ENCODE data around the gene NAA60. TPM values are rescaled to one million over a fixed set of nuclear protein-coding genes. Genes with fewer than 3 reads are reported as not detected.

NAA60 gene
- total RNA-seq, 2 donors from 2014 or later = 25.2 to 40.6 TPM

DNA sequence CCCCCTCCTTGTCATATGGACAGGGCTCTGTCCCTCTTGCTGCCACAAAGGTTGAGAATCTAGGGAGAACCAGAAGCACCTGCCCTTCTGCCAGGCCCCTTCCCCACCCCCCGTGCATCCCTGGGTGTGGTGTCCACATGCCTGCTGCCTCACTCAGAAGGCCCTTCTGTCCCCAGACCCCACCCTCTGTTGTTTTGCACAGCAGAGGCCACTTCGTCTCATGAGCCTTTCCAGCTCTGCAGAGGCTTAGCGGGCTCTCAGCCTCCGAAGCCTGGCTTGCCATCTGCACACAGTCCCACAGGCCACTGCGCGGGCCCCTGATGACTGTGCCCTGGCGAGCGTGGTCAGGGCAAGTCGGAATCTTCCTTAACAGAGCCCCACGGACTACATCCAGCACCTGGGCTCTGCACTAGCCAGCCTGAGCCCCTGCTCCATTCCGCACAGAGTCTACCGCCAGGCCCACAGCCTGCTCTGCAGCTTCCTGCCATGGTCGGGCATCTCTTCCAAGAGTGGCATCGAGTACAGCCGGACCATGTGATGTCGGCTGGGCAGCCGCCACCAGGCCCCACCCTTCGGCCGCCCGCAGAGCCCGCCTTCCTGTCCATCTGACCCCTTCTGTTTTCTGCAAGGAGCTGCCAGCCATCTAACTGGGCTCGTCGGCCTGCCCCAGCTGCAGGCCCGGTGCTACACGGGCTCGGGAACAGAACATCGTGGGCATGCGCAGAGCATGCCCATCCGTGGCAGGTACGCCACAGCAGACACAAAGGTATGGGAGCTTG lies 41.0 kb downstream of the NAA60 start:
- no peaks in the 10 kb centered on the region for H3K27me3 ChIP-seq (replicated peaks; ENCODE audit: insufficient read depth)
- H3K9me3 ChIP-seq = no peaks in the 10 kb centered on the region
- no peaks in the 10 kb centered on the region for H3K4me1 ChIP-seq (ENCODE audit: control insufficient read depth in 1 of 2, low read depth in 2 of 2)
- TF ChIP-seq, protein P1, sequence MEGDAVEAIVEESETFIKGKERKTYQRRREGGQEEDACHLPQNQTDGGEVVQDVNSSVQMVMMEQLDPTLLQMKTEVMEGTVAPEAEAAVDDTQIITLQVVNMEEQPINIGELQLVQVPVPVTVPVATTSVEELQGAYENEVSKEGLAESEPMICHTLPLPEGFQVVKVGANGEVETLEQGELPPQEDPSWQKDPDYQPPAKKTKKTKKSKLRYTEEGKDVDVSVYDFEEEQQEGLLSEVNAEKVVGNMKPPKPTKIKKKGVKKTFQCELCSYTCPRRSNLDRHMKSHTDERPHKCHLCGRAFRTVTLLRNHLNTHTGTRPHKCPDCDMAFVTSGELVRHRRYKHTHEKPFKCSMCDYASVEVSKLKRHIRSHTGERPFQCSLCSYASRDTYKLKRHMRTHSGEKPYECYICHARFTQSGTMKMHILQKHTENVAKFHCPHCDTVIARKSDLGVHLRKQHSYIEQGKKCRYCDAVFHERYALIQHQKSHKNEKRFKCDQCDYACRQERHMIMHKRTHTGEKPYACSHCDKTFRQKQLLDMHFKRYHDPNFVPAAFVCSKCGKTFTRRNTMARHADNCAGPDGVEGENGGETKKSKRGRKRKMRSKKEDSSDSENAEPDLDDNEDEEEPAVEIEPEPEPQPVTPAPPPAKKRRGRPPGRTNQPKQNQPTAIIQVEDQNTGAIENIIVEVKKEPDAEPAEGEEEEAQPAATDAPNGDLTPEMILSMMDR (IDR thresholded peaks at IDR 0.05) = no peak
- no peak for ATAC-seq (ENCODE audit: insufficient number of reproducible peaks, low FRiP score, low read depth)
- H3K36me3 ChIP-seq = peaks cover 62% of the 10 kb centered on the region
- H3K27ac ChIP-seq = no peak overlapping the region
- no peak overlapping the region for H3K4me3 ChIP-seq
- no peak for DNase-seq (ENCODE audit: low spot score)

DNA sequence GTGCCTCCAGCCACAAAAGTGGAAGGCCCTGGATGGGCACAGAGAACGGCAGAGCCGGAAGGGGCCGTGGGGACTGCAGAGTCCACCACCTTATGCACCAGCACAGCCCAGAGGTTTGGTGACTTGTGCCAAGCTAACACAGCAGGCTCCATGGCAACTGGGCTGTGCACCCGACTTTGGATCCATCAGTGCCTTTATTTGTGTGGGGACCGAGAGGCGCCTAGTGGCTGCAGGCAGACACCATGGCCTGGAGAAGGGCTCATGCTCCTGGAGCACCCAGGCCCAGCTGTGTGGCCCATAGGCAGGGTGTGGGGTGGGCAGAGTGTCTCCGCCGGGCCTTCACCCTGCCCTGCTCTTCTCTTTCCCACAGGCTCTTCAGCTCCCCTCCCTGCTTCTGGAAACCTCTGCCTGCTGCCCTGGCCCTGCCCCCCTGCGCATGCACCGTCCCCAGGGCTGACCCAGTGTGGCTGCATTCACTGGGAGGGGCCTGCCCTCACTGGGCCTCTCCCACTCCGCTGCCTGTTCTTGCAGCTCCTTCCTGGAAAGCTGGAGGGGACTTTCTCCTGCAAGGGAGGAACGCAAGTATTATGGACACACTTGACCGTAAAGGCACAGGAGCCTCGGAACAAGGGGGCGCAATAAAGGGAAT lies 41.7 kb downstream of the NAA60 start:
- no peak overlapping the region for H3K4me3 ChIP-seq
- peaks cover 58% of the 10 kb centered on the region for H3K36me3 ChIP-seq
- TF ChIP-seq, protein P1 (IDR thresholded peaks at IDR 0.05) = no peak
- ATAC-seq (ENCODE audit: insufficient number of reproducible peaks, low FRiP score, low read depth) (no peak), DNase-seq (ENCODE audit: low spot score) (no peak)
- no peaks in the 10 kb centered on the region for H3K4me1 ChIP-seq (ENCODE audit: control insufficient read depth in 1 of 2, low read depth in 2 of 2)
- no peaks in the 10 kb centered on the region for H3K9me3 ChIP-seq
- H3K27ac ChIP-seq = no peak overlapping the region
- no peaks in the 10 kb centered on the region for H3K27me3 ChIP-seq (replicated peaks; ENCODE audit: insufficient read depth)

DNA sequence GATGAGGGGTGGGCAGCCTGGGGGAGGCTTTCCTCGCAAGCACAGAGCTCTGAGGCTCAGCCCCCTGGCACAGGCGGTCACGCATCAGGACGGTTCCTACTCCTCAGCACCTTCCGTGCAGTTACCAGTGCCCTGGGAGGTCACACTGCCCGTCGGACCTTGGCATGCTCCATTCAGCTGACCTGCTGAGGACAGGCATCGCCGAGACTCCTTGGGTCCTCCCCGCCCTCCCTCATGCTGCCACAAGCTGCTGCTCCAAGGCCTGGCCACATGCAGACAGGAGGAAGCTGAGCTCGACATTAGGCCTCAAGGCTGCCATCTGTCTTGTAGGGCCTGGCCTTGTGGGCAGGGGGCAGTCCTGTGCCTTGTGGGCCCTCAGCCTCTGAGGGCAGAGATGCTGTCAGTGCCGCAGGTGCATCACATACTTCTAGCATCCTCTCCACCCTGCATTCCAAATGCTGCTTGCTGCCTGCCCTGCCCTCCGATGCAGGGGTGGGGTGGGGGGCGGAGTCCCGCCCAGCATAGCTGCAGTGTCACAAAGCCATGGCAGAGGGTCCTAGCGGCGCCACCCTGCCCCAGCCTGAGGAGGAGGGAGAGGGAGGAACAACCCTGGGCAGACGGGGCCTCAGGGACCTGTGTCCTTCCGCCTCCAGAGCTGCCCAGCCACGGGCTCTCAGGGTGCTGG lies 42.5 kb downstream of the NAA60 start:
- ATAC-seq (ENCODE audit: insufficient number of reproducible peaks, low FRiP score, low read depth) (no peak), DNase-seq (ENCODE audit: low spot score) (no peak)
- H3K4me1 ChIP-seq (ENCODE audit: control insufficient read depth in 1 of 2, low read depth in 2 of 2) = no peaks in the 10 kb centered on the region
- no peak overlapping the region for H3K4me3 ChIP-seq
- H3K27ac ChIP-seq = no peak overlapping the region
- no peaks in the 10 kb centered on the region for H3K27me3 ChIP-seq (replicated peaks; ENCODE audit: insufficient read depth)
- H3K9me3 ChIP-seq = no peaks in the 10 kb centered on the region
- H3K36me3 ChIP-seq = peaks cover 53% of the 10 kb centered on the region
- TF ChIP-seq, protein P1 (IDR thresholded peaks at IDR 0.05) = no peak

DNA sequence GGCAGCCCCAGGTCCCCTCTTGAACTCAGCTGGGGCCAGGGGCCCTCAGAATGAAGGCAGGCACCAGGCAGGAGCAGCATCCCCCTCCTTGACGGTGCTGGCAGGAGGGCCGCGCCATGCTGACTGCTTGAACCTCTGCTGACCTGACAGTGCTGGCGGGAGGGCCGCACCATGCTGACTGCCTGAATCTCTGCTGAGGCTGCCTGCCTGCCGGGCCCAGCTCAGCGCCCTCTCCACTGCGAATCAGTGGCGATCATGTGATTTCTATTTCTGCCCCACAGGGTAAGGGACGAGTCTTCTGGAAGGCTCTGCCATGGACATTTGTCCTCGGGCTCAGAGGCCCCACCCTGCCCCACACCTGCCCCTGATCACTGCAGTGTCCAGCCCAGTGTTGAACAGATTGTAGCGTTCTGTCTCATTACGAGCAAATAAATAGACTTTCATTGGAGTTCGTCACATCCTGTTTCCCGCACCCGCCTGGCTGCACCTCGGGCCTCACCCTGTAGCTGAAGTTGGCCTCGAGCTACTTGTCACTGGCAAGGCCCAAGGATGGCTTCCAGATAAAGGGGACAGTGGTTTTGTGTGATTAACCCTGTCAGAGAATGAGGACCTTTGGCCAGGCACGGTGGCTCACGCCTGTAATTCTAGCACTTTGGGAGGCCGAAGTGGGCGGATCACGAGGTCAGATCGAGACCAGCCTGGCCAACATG lies 43.2 kb downstream of the NAA60 start:
- DNase-seq (ENCODE audit: low spot score) = no peak
- peaks cover 46% of the 10 kb centered on the region for H3K36me3 ChIP-seq
- H3K27me3 ChIP-seq (replicated peaks; ENCODE audit: insufficient read depth) = no peaks in the 10 kb centered on the region

More for the DNA sequence above, 43.2 kb downstream of the NAA60 start:
- Histone ChIP-seq H3K9me3 (no peaks in the 10 kb centered on the region), H3K4me3 (no peak overlapping the region), H3K27ac (no peak overlapping the region), H3K4me1 (ENCODE audit: control insufficient read depth in 1 of 2, low read depth in 2 of 2) (no peaks in the 10 kb centered on the region)
- TF ChIP-seq, protein P1 (IDR thresholded peaks at IDR 0.05) = no peak
- no peak for ATAC-seq (ENCODE audit: insufficient number of reproducible peaks, low FRiP score, low read depth)

Data from thoracic aorta (tissue), 2 donors.